Osteoblast (primary cell): ENCODE results near the gene IQSEC2. TPM values are rescaled to one million over a fixed set of nuclear protein-coding genes. Genes with fewer than 3 reads are reported as not detected.

ENCODE experiments used
- DNase-seq: peaks from one replicate; pipeline ENCODE4 v3.0.0; 2011; ENCODE audit warnings: low spot score, mixed read lengths; ENCODE audit not compliant: insufficient read length; ENCODE audit errors: missing footprints
- H2AFZ ChIP-seq: 2 replicates; pipeline ENCODE4 v1.6.0; 2011; ENCODE audit warnings: mild to moderate bottlenecking, low read length
- H3K27ac ChIP-seq: 2 replicates; pipeline ENCODE4 v1.5.1; 2011; ENCODE audit warnings: mild to moderate bottlenecking, low read depth, low read length, moderate library complexity
- H3K27me3 ChIP-seq: 2 replicates; pipeline ENCODE4 v1.6.0; 2012; ENCODE audit warnings: mild to moderate bottlenecking, control low read depth, inconsistent platforms, low read length, moderate library complexity; ENCODE audit not compliant: insufficient read depth
- H3K36me3 ChIP-seq: 2 replicates; pipeline ENCODE4 v1.5.1; 2011; ENCODE audit warnings: mild to moderate bottlenecking, low read length, control low read depth, moderate library complexity; ENCODE audit not compliant: insufficient read depth
- H3K4me1 ChIP-seq: 2 replicates; pipeline ENCODE4 v1.5.1; 2011; ENCODE audit warnings: mild to moderate bottlenecking, low read length, control low read depth, moderate library complexity; ENCODE audit not compliant: insufficient read depth
- H3K4me2 ChIP-seq: 2 replicates; pipeline ENCODE4 v1.6.0; 2011; ENCODE audit warnings: mild to moderate bottlenecking, low read length; ENCODE audit not compliant: insufficient read depth
- H3K4me3 ChIP-seq: fragments of 200-600 bp; sonication (generic); 3 replicates; pipeline ENCODE4 v1.5.1; 2012; ENCODE audit warnings: mild to moderate bottlenecking, low read length, inconsistent platforms; ENCODE audit not compliant: insufficient read depth
- H3K79me2 ChIP-seq: 2 replicates; pipeline ENCODE4 v1.6.0; 2012; ENCODE audit warnings: mild to moderate bottlenecking, low read length, control low read depth, inconsistent platforms; ENCODE audit not compliant: insufficient read depth
- H3K9me3 ChIP-seq: 2 replicates; pipeline ENCODE4 v1.5.1; 2011; ENCODE audit warnings: low read depth, low read length, control low read depth
- H4K20me1 ChIP-seq: 2 replicates; pipeline ENCODE4 v1.6.0; 2012; ENCODE audit warnings: mild to moderate bottlenecking, low read length, control low read depth; ENCODE audit not compliant: insufficient read depth
- total RNA-seq: library from RNA; depleted of rRNA; stranded (reverse); fragments of >200 nt; gene quantifications from 2 replicates; pipeline ENCODE4 v1.2.3, GENCODE V29; 2012
- TF ChIP-seq, protein P1 (sequence below): IDR thresholded peaks from 2 replicates; pipeline ENCODE4 v1.5.1; 2011; ENCODE audit warnings: mild to moderate bottlenecking, low read depth, low read length, moderate library complexity; ENCODE audit errors: extremely low read depth

IQSEC2 gene
- total RNA-seq, 1 donor, result 10.1 TPM

DNA sequence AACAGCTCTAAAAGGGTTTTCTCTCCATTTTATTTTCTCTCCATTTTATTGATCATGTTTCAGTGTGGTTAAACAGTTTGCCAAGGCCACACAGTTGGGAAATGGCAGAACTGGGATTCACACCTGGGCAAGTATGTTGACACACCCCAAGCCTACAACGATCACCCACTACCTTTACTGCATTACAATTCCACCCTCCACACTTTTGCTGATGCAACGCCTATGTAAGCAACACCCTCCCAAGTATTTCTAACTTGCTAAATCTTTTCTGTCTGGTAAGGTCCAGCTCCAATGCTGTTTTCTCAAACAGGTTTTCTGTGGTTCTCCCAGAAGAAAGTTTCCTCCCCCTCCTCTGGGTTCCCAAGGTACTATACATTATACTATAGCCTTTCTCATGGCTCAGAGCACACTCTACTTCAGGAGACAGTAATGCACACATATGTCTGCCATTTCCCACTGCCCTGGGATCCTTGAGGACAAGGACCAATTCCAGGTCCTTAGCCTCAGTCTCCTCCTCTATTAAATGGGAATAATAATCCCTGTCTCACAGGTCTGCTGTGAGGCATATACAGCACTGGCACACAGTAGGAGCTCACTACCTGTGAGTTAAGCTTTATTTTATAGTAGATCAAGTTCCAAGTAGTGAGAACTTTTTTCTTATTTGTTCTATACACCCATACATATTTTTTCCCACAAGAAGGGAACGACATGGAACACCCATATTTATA is 27.9 kb downstream of the IQSEC2 start:
- peaks cover 10% of the 10 kb centered on the region for H3K27me3 ChIP-seq
- H4K20me1 ChIP-seq, result no peaks in the 10 kb centered on the region
- no peak for DNase-seq
- H3K4me2 ChIP-seq, result no peak overlapping the region
- no peak overlapping the region for H3K27ac ChIP-seq
- no peaks in the 10 kb centered on the region for H3K79me2 ChIP-seq
- no peak overlapping the region for H2AFZ ChIP-seq
- H3K9me3 ChIP-seq, result no peaks in the 10 kb centered on the region
- no peak overlapping the region for H3K4me3 ChIP-seq
- no peaks in the 10 kb centered on the region for H3K4me1 ChIP-seq
- TF ChIP-seq, protein P1, sequence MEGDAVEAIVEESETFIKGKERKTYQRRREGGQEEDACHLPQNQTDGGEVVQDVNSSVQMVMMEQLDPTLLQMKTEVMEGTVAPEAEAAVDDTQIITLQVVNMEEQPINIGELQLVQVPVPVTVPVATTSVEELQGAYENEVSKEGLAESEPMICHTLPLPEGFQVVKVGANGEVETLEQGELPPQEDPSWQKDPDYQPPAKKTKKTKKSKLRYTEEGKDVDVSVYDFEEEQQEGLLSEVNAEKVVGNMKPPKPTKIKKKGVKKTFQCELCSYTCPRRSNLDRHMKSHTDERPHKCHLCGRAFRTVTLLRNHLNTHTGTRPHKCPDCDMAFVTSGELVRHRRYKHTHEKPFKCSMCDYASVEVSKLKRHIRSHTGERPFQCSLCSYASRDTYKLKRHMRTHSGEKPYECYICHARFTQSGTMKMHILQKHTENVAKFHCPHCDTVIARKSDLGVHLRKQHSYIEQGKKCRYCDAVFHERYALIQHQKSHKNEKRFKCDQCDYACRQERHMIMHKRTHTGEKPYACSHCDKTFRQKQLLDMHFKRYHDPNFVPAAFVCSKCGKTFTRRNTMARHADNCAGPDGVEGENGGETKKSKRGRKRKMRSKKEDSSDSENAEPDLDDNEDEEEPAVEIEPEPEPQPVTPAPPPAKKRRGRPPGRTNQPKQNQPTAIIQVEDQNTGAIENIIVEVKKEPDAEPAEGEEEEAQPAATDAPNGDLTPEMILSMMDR, result no peak
- H3K36me3 ChIP-seq, result peaks cover 5% of the 10 kb centered on the region

DNA sequence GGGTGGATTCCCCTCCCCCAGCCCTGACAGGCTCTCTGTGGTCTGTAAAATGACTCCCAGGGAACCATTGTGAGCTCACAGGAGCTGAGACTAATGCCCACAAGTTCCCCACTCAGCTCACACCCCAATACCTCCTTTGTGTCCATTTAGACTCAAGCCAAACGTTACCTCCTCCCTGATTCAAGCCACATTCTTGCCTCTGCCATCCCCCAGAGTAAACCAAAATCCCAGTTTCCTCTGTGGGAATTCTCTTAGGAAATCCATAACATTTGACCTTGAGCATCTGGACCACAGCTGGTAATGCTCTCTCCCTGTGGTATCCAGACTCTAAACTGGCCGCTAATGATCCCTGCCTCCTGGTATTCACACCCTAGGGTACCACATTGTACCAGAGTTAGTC is 30.1 kb downstream of the IQSEC2 start:
- H3K79me2 ChIP-seq, result no peaks in the 10 kb centered on the region
- no peak overlapping the region for H3K27ac ChIP-seq
- H4K20me1 ChIP-seq, result no peaks in the 10 kb centered on the region
- DNase-seq, result no peak
- no peaks in the 10 kb centered on the region for H3K9me3 ChIP-seq
- no peak overlapping the region for H3K4me2 ChIP-seq
- H3K4me1 ChIP-seq, result no peaks in the 10 kb centered on the region
- no peak overlapping the region for H3K4me3 ChIP-seq
- H3K27me3 ChIP-seq, result peaks cover 8% of the 10 kb centered on the region
- H3K36me3 ChIP-seq, result peaks cover 21% of the 10 kb centered on the region
- TF ChIP-seq, protein P1, result no peak
- no peak overlapping the region for H2AFZ ChIP-seq

DNA sequence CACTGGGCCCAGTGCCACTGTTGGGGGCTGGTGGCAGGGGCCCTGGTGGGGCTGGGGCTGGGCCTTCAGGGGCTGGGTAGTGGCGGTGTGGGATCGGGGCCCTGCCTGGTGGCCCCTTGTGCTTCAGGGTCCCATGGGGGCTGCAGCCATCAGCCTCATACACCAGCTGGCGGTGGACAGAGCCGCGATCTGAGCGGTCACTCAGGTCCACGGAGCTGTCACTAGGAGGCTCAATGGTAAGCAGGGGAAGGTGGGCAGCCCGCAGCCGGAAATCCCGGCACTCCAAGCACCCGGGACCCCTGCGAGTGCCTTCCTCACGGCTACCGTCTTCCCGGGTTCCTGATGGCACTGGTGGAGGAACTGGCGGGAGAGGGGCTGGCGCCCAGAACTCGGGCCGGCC is 30.8 kb downstream of the IQSEC2 start:
- Histone ChIP-seq H3K4me1 (no peaks in the 10 kb centered on the region), H3K79me2 (no peaks in the 10 kb centered on the region), H3K27me3 (peaks cover 8% of the 10 kb centered on the region), H3K36me3 (peaks cover 21% of the 10 kb centered on the region), H3K27ac (no peak overlapping the region), H4K20me1 (no peaks in the 10 kb centered on the region), H3K4me2 (no peak overlapping the region), H3K4me3 (no peak overlapping the region), H3K9me3 (no peaks in the 10 kb centered on the region), H2AFZ (no peak overlapping the region)
- TF ChIP-seq, protein P1, result no peak
- DNase-seq, result peak; percentile 29

DNA sequence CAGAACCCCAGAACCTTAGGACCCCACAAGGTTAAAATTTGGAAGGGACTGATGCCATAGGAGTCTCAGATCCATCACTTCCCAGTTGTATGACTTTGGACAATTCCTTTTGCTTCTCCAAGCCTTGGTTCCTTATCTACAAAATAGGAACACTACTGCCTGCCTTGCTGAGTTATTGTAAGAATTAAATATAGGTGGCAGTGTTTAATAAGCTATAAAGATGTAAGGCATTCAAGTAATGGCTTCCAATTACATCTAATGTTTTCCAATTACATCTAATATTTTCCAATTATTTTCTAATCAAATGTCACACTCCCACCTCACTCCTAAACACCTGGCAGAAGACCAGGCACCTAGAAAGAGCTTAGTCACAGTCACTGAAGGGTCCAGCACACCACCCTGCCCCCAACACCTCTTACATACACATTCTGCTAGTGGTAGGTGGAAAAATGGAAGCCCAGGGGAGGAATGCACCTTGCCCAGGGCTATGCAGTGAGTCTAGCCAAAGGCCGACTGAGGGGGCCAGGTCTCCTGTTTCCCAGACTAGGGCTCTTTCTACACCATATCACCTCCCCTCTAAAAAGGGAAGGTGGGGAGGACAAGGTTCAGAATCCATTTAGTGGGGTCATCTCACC is 31.9 kb downstream of the IQSEC2 start:
- Histone ChIP-seq H3K4me2 (no peak overlapping the region), H4K20me1 (no peaks in the 10 kb centered on the region), H3K27me3 (peaks cover 8% of the 10 kb centered on the region), H3K9me3 (no peaks in the 10 kb centered on the region), H3K4me3 (no peak overlapping the region), H3K27ac (no peak overlapping the region), H3K79me2 (no peaks in the 10 kb centered on the region), H2AFZ (no peak overlapping the region), H3K4me1 (no peaks in the 10 kb centered on the region), H3K36me3 (peaks cover 21% of the 10 kb centered on the region)
- no peak for DNase-seq
- TF ChIP-seq, protein P1, result no peak
